Measurements from ENCODE around the gene GLB1L2.
A peak's percentile ranks its signal among the peaks of the same experiment; 100 is the strongest.
"Not testable (repeated sequence)": the region's sequence is repeated elsewhere in the genome, so short reads cannot be mapped to it uniquely, and the experiment has no call there.

GLB1L2 gene

DNA sequence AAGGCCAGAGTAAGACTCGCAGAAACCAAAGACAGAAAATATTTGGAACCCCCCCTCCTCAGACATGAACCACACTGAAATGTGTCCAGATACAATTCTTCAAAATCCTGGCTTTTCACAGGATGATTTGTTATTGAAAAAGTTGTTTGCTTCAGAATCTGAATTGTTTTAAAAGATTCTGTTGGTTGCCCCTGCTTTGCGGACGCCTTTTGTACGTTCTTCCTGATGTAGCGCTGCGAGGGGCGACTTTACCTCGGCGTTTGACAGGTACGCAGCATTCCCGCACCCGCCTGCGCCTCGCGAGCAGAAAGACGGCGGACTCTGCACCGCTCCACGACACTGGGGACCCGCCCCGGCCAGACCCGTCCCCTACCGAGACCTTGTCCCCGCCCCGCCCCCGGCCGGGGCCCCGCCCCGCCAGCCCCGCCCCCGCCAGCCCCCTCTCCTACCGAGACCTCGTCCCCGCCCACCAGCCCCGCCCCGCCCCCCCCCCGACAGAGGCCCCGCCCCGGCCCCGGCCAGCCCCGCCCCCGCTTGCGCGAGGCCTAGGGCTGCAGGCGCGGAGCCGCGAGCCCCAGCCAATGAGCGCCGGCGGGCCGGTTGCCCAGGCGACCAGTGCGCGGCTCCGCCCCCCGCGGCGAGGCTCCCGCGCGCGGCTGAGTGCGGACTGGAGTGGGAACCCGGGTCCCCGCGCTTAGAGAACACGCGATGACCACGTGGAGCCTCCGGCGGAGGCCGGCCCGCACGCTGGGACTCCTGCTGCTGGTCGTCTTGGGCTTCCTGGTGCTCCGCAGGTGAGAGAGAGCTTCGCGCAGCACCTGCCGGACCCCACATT, at the start of gene GLB1L2:
TSS of gene GLB1L2 (plus strand) at position 635 of the 835 bp plus-strand sequence. CDS start at position 709, 74 bp downstream.
- DNase-seq, result peak; percentile 73

DNA sequence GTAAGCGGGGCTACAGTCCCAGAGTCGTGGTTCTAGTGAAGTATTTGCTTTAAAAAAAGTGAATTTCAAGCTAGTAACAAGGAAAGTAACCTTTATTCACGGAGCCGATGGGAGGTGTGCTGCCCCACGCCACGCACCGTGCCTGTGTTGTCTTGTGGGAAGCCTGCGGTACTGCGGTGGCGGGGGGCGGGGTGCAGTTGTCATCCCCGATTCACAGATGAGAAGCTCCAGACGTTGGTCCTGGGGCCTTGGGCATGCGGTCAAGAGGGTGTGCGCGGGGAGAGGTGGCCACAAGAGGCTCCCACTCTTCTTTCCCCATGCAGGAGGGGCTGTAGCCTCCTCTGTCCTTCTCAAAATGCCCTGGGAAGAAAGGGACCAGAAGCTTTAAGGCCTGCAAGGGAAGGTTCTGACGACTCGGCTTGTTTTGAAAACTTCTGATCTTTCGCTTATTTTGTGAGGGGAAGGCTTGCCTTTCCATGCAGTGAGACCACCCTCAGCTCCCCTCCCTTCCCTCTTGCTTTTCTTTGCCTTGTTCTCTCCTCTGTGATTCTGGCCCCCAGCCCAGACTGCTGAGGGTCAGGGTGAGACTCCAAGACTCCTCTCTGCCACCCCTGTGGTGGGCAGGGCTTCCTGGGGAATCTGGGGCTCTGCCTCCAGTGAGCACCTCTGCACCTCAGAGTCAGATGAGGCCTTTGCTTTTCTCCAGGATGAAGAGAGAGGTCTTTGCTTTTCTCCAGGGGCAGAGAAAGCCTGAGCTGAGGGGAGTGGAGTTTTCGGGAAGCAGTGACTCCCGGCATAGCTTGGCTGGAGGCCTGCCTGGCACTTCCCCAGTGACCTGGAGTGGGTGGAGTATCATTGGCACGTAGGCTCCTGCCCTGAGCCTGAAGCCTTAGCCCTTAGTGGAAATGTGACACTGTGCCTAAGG, 49.4 kb upstream of the GLB1L2 start:
- no peak for DNase-seq

DNA sequence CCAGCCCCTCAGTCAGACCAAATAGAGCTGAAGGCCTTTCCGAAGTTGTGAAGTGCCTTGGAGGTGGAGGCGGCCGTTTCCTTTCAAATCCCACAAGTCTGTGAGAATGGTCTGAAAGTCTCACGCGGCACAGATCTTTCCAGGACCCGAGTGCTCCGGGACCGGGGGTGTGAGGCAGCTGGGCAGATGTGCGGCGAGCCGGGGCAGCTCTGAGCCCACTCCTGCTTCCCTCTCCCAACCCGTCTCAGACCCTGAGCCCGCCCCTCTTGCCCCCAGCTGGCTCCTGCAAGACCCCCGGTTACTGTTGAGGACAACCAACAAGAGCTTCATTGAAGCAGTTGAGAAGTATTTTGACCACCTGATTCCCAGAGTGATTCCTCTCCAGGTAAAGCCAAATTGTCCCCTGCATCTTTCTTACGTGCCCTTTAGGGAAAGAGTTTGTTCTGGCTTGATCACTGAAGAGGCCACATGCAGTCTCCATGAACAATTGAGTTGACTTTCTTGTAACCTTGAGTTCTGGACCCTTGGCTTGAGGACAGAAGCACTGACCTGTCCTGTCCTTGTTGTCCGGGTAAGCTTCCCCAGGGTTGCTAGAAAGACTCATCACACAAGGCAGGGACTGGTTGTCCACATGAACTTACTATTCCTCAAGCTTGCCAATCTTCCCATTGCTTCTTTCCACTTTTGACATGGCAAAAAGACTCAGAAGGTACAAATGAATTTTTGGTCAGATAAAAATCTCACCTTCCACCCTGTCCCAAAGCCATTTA, 48.1 kb upstream of the GLB1L2 start:
- DNase-seq, result no peak

- not testable (repeated sequence) for DNase-seq
Observed at GRCh38 chr11:134284349-134284748, 47.4 kb upstream of the GLB1L2 start.

DNA sequence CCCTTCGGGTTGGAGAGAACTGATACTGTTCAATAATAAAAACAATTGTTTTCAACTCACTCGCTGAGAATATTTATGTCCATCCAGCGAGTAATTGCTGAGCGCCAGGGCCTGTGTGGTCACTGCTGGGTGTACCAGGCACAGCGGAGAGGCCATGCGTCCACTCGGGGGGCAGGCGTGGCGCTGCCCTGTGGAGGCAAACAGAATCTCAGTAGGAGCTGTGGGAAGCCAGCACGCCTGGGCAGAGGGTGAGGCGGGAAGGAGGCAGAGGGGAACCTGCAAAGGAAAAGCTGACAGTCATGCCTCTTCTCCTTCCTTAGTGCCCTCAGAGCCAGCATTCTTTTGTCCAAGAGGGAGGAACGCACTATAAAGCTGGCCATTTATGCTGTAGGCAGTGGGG, 44.2 kb upstream of the GLB1L2 start:
- DNase-seq, result no peak

- no peak for DNase-seq
Observed at GRCh38 chr11:134288486-134288885, 43.3 kb upstream of the GLB1L2 start.

- no peak for DNase-seq
Observed at GRCh38 chr11:134289167-134289566, 42.6 kb upstream of the GLB1L2 start.

- DNase-seq, result no peak
Observed at GRCh38 chr11:134289789-134290188, 42.0 kb upstream of the GLB1L2 start.

- no peak for DNase-seq
Observed at GRCh38 chr11:134290646-134291045, 41.1 kb upstream of the GLB1L2 start.

DNA sequence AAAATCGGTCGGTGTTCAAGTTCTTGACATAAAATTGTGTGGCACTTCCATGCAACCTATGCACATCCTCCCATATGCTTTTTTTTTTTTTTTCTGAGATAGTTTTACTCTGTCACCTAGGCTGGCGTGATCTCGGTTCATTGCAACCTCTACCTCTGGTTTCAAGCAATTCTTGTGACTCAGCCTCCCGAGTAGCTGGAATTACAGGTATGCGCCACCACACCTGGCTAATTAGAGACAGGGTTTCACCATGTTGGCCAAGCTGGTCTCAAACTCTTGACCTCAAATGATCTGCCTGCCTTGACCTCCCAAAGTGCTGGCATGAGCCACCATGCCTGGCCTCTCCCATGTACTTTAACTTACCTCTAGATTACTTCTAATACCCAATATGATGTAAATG, 40.6 kb upstream of the GLB1L2 start:
- DNase-seq, result no peak

- no peak for DNase-seq
Observed at GRCh38 chr11:134292661-134293060, 39.1 kb upstream of the GLB1L2 start.

DNA sequence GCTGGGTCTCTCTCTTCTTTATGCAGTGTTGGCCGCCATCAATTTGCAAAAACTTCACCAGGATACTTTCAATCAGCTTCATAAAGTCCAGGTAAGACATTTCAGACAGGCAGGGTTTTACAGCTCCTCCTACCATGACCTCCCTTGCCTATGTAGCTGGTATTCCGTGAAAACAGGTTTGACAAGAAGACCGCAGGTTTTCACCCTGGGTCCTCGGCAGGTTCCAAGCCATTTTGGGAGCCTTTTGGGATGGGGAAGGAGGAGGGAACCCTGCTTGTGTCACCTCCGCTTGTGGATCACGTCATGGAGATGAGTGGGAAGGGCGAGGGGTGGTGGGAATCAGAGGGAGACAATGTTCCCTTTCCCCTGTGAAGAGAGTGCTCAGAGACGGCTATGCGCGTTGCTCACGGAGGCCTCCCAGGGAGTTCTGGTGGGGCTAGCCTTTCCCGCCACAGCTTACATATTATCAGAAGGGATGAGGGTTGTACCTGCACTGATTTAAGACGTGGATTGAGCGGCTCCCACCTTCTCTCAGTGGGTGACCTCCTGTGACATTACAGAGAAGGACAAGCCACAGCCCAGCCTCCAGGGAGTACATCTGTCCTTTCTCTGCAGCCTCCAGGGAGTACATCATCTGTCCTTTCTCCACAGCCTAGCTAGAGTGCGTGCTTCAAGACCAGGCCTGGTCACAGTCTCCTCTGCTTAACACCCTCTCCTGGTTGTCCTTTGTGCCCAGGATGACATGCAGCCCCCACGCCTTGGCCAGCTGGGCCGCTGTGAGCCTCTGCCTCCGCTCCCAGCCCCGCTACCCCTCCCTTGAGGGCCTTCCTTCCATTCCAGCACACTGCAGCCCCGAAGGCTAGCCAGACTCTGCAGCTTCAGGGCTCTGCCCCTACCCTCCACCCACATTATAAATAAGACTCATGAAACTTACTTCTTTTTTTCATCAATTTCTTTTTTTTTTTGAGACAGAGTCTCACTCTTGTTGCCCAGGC, 38.4 kb upstream of the GLB1L2 start:
- no peak for DNase-seq

- no peak for DNase-seq
Observed at GRCh38 chr11:134294664-134295063, 37.1 kb upstream of the GLB1L2 start.

DNA sequence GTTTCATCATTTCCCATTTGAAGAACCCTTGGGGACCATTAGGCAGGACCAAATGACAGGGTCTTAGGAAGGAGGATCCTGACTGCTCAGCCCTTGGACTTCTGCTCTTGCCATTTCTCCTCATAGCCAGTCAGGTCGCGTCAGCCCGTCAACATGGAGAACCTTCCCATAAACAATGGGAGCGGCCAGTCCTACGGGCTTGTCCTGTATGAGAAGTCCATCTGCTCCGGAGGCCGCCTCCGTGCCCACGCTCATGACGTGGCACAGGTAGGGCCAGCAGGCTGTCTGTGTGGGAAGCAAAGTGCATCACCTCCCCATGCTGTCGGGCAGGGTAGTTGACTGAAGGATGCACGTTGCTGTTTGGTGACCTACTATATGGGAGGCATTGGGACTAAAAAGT, 19.6 kb upstream of the GLB1L2 start:
- no peak for DNase-seq

- DNase-seq, result no peak
Observed at GRCh38 chr11:134312807-134313206, 19.0 kb upstream of the GLB1L2 start.

DNA sequence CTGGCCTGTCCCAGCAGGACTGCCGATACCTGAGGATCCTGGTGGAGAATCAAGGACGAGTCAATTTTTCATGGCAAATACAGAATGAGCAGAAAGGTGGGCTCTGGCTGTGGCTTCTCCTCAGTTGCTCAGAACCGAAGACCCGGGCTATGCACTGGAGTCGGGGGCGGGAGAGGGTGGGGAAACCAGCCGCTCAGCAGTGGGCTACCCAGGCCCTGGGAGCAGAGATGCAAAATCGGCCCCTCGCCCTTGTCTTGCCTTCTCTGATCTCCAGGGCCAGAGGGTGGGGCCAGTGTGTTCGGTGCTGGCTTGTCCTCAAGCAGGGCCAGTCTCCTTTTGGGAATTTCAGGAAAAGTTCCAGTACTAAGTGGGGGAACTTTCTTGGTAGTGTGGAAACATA, 18.4 kb upstream of the GLB1L2 start:
- no peak for DNase-seq

DNA sequence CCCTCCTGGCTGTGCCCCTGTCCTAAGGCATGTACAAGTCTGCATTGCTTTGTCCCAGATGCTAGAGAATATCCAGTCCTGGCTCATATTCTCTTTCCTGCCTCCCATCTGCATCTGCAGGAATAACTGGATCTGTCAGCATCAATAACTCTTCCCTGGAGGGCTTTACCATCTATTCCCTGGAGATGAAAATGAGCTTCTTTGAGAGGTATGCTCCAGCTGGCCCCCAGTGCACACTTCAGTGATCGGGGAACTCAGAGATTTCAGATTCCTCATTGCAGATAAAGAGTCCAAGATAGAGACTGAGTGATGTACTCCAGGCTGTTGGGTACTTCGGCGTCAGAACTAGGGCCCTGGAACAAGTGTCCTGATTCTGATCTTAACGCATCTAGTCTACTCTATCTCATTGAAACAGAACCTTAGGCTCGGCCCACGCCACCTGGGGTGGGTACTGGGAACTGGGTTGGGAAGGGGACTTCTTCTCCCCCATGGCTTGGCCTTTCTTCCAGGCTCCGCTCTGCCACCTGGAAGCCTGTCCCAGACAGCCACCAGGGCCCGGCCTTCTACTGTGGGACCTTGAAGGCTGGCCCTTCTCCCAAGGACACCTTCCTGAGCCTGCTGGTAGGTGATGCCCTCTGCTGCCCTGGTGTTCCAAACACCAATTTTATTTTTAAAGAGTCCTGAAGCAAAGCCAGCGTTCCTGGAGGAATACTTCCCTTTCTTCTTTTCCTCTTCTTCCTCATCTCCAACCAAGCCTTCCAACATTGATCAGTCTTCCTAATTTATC, 17.8 kb upstream of the GLB1L2 start:
- DNase-seq, result no peak

GRCh38 chr11:134317103-134317502, 14.7 kb upstream of the GLB1L2 start:
- DNase-seq, result no peak

GRCh38 chr11:134321373-134321772, 10.4 kb upstream of the GLB1L2 start:
- DNase-seq, result not testable (repeated sequence)

- no peak for DNase-seq
Observed at GRCh38 chr11:134322553-134322952, 9.2 kb upstream of the GLB1L2 start.

- DNase-seq, result no peak
Observed at GRCh38 chr11:134328433-134328832, 3.4 kb upstream of the GLB1L2 start.
